HepG2 (cell line): ENCODE measurements around the gene BBLN. TPM values are rescaled to one million over a fixed set of nuclear protein-coding genes. Genes with fewer than 3 reads are reported as not detected.

Experiments used
- DPF2 ChIP-seq: sonication (generic); formaldehyde crosslinking; IDR thresholded peaks from 2 replicates; pipeline ENCODE4 v1.4.0; 2020; ENCODE audit warnings: mild to moderate bottlenecking, low read depth, missing genetic modification reagents, borderline replicate concordance
- EZH2 ChIP-seq: conservative IDR thresholded peaks from 2 replicates; pipeline ENCODE4 v1.6.1; 2012; ENCODE audit warnings: mild to moderate bottlenecking, low read depth, low read length, moderate library complexity
- FOXK1 ChIP-seq: sonication (generic); formaldehyde crosslinking; IDR thresholded peaks from 2 replicates; pipeline ENCODE4 v1.4.0; 2020; ENCODE audit warnings: low read depth, missing genetic modification reagents, borderline replicate concordance
- GLI4 ChIP-seq: sonication (generic); formaldehyde crosslinking; IDR thresholded peaks from 2 replicates; pipeline ENCODE4 v1.5.1; 2020; ENCODE audit warnings: missing genetic modification reagents, mild to moderate bottlenecking, moderate library complexity, borderline replicate concordance
- NCOA1 ChIP-seq: sonication (generic); formaldehyde crosslinking; IDR thresholded peaks from 2 replicates; pipeline ENCODE4 v1.9.0; 2021; ENCODE audit warnings: missing genetic modification reagents
- NR3C1 ChIP-seq: sonication (generic); formaldehyde crosslinking; IDR thresholded peaks from 2 replicates; pipeline ENCODE4 v1.4.0; 2020; ENCODE audit warnings: missing genetic modification reagents
- ONECUT2 ChIP-seq: sonication (generic); formaldehyde crosslinking; IDR thresholded peaks from 2 replicates; pipeline ENCODE4 v1.4.0; 2020; ENCODE audit warnings: missing genetic modification reagents
- PHF8 ChIP-seq: sonication (generic); formaldehyde crosslinking; IDR thresholded peaks from 2 replicates; pipeline ENCODE4 v1.5.0; 2020; ENCODE audit warnings: missing genetic modification reagents
- RORA ChIP-seq: sonication (generic); formaldehyde crosslinking; IDR thresholded peaks from 2 replicates; pipeline ENCODE4 v1.5.0; 2020; ENCODE audit warnings: mild to moderate bottlenecking, missing genetic modification reagents, moderate library complexity
- TBX2 ChIP-seq: sonication (generic); formaldehyde crosslinking; IDR thresholded peaks from 2 replicates; pipeline ENCODE4 v1.5.0; 2020; ENCODE audit warnings: missing genetic modification reagents, mild to moderate bottlenecking, borderline replicate concordance
- THAP11 ChIP-seq: IDR thresholded peaks from 2 replicates; pipeline ENCODE4 v1.6.1; 2016; ENCODE audit warnings: missing biosample characterization, missing genetic modification reagents
- TMF1 ChIP-seq: sonication (generic); formaldehyde crosslinking; IDR thresholded peaks from 2 replicates; pipeline ENCODE4 v1.8.1; 2022; ENCODE audit warnings: low read depth, missing genetic modification reagents
- U2AF1 ChIP-seq: fragments of 200-400 bp; formaldehyde crosslinking; optimal IDR thresholded peaks from 2 replicates; pipeline ENCODE3; 2017; ENCODE audit warnings: mild to moderate bottlenecking, low read depth, low read length
- ZBTB42 ChIP-seq: sonication (generic); formaldehyde crosslinking; IDR thresholded peaks from 2 replicates; pipeline ENCODE4 v1.5.0; 2020; ENCODE audit warnings: mild to moderate bottlenecking, missing genetic modification reagents
- ZNF446 ChIP-seq: sonication (generic); formaldehyde crosslinking; IDR thresholded peaks from 2 replicates; pipeline ENCODE4 v1.5.0; 2020; ENCODE audit warnings: mild to moderate bottlenecking, missing genetic modification reagents
- ZNF543 ChIP-seq: sonication (generic); formaldehyde crosslinking; IDR thresholded peaks from 2 replicates; pipeline ENCODE4 v1.4.0; 2020; ENCODE audit warnings: mild to moderate bottlenecking, missing genetic modification reagents
- ZNF598 ChIP-seq: sonication (generic); formaldehyde crosslinking; IDR thresholded peaks from 2 replicates; pipeline ENCODE4 v1.5.1; 2020; ENCODE audit warnings: mild to moderate bottlenecking, missing genetic modification reagents, borderline replicate concordance
- ZNF678 ChIP-seq: sonication (generic); formaldehyde crosslinking; IDR thresholded peaks from 2 replicates; pipeline ENCODE4 v1.4.0; 2020; ENCODE audit warnings: mild to moderate bottlenecking, missing genetic modification reagents
- ZNF768 ChIP-seq: sonication (generic); formaldehyde crosslinking; IDR thresholded peaks from 2 replicates; pipeline ENCODE4 v1.4.0; 2020; ENCODE audit warnings: missing genetic modification reagents
- ZNF788 ChIP-seq: sonication (generic); formaldehyde crosslinking; IDR thresholded peaks from 2 replicates; pipeline ENCODE4 v1.5.0; 2020; ENCODE audit warnings: mild to moderate bottlenecking, missing genetic modification reagents, borderline replicate concordance
- ZSCAN21 ChIP-seq: sonication (generic); formaldehyde crosslinking; IDR thresholded peaks from 2 replicates; pipeline ENCODE4 v1.8.0; 2022; ENCODE audit warnings: mild to moderate bottlenecking, missing genetic modification reagents, moderate library complexity, borderline replicate concordance
- polyA plus RNA-seq, 8 experiments: library from polyadenylated mRNA; depleted of rRNA in 3 of 8; stranded (reverse) in 7 of 8; unstranded in 1 of 8; fragments of >200 nt; fragmentation: Illumina TruSeq in 4 of 8; extraction: Trizol in 4 of 8; gene quantifications; 2 replicates each; pipeline versions ENCODE4 v1.2.1 to v1.2.3, GENCODE V29; 2011 to 2016; ENCODE audit warnings: low read depth in 4 of 8, missing spikeins in 1 of 8, mixed read lengths in 1 of 8; ENCODE audit not compliant: insufficient read depth in 1 of 8
- total RNA-seq, 5 experiments: library from RNA; depleted of rRNA; stranded (reverse); fragments of >200 nt; fragmentation: Illumina TruSeq; extraction: Trizol; gene quantifications; 2 replicates each; pipeline ENCODE4 v1.2.3, GENCODE V29; 2016; ENCODE audit warnings: low read depth in 1 of 5
- TF ChIP-seq, protein P1 (sequence below): sonication (generic); formaldehyde crosslinking; IDR thresholded peaks from 2 replicates; pipeline ENCODE4 v1.5.1; 2020; ENCODE audit warnings: mild to moderate bottlenecking, missing genetic modification reagents
- TF ChIP-seq, protein P2 (sequence below): sonication (generic); formaldehyde crosslinking; IDR thresholded peaks from 2 replicates; pipeline ENCODE4 v1.5.0; 2020; ENCODE audit warnings: mild to moderate bottlenecking, missing genetic modification reagents
- TF ChIP-seq, protein P3 (sequence below): IDR thresholded peaks from 2 replicates; pipeline ENCODE4 v1.6.1; 2016; ENCODE audit warnings: missing genetic modification reagents, missing compliant biosample characterization
- TF ChIP-seq, protein P4 (sequence below): sonication (generic); formaldehyde crosslinking; IDR thresholded peaks from 2 replicates; pipeline ENCODE4 v1.5.1; 2020; ENCODE audit warnings: missing genetic modification reagents, mild to moderate bottlenecking, borderline replicate concordance

BBLN gene
- total and polyA plus RNA-seq, 2 of the 13 experiments (the other 11 are each of a cell fraction or from before 2014, with no cell fraction given), result 27.6 to 33.1 TPM

DNA sequence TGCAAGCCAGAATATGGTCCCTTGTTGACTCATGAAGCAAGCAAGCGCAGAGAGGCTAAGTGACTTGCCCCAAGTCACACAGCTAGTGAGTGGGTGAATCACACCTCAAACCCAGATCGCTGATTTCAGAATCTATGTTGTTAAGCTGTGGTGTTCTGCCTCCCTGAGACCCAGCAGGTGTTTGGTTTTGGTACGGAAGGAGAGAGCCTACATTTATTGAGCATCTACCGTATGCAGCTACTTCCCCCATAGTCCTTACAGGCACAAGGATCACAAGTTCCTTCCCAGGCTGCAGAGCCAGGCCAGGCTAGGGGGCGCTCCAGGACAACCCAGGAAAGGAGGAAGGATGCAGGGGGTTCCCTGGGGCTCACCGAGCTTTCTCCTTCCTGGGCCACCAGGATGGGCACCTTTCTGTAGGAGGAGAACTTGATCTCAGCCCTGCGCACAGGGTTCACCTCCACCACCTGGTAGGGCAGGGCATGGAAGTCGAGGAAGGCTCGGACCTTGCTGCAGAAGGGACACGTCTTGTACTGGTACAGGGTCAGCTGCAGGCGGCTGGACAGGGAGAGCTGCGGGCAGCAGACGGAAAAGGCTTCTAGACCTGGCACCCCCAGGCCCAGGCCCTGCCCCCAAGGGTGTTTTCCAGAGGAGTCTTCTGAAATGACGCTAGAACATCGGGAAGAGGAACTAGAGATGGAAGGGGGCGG lies 35.0 kb upstream of the BBLN start (continued):
- TF ChIP-seq TBX2 (CRISPR knock-in tag) (no peak), ZNF768 (CRISPR knock-in tag) (peak; percentile 95), RORA (CRISPR knock-in tag) (no peak), EZH2 (no peak), ZNF788 (no peak), NR3C1 (CRISPR knock-in tag) (no peak), U2AF1 (no peak), TMF1 (CRISPR knock-in tag) (no peak), ZBTB42 (CRISPR knock-in tag) (no peak), DPF2 (CRISPR knock-in tag) (no peak), ZNF446 (CRISPR knock-in tag) (no peak), FOXK1 (CRISPR knock-in tag) (no peak), GLI4 (CRISPR knock-in tag) (no peak), THAP11 (CRISPR knock-in tag) (0 out of 2 replicates have a peak, but pooled peaks have one; percentile 18), ZSCAN21 (CRISPR knock-in tag) (no peak), ZNF598 (no peak), PHF8 (no peak), NCOA1 (CRISPR knock-in tag) (no peak), ZNF543 (no peak), ONECUT2 (no peak), ZNF678 (CRISPR knock-in tag) (no peak)
- TF ChIP-seq, protein P1, sequence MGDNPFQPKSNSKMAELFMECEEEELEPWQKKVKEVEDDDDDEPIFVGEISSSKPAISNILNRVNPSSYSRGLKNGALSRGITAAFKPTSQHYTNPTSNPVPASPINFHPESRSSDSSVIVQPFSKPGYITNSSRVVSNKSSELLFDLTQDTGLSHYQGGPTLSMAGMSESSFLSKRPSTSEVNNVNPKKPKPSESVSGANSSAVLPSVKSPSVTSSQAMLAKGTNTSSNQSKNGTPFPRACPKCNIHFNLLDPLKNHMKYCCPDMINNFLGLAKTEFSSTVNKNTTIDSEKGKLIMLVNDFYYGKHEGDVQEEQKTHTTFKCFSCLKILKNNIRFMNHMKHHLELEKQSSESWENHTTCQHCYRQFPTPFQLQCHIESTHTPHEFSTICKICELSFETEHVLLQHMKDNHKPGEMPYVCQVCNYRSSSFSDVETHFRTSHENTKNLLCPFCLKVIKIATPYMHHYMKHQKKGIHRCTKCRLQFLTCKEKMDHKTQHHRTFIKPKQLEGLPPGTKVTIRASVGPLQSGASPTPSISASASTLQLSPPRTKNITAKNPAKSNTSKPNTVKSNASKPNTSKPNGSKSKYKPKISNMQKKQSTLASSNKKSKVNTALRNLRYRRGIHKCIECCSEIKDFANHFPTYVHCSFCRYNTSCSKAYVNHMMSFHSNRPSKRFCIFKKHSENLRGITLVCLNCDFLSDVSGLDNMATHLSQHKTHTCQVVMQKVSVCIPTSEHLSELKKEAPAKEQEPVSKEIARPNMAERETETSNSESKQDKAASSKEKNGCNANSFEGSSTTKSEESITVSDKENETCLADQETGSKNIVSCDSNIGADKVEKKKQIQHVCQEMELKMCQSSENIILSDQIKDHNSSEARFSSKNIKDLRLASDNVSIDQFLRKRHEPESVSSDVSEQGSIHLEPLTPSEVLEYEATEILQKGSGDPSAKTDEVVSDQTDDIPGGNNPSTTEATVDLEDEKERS (CRISPR knock-in tag), result no peak
- TF ChIP-seq, protein P2, sequence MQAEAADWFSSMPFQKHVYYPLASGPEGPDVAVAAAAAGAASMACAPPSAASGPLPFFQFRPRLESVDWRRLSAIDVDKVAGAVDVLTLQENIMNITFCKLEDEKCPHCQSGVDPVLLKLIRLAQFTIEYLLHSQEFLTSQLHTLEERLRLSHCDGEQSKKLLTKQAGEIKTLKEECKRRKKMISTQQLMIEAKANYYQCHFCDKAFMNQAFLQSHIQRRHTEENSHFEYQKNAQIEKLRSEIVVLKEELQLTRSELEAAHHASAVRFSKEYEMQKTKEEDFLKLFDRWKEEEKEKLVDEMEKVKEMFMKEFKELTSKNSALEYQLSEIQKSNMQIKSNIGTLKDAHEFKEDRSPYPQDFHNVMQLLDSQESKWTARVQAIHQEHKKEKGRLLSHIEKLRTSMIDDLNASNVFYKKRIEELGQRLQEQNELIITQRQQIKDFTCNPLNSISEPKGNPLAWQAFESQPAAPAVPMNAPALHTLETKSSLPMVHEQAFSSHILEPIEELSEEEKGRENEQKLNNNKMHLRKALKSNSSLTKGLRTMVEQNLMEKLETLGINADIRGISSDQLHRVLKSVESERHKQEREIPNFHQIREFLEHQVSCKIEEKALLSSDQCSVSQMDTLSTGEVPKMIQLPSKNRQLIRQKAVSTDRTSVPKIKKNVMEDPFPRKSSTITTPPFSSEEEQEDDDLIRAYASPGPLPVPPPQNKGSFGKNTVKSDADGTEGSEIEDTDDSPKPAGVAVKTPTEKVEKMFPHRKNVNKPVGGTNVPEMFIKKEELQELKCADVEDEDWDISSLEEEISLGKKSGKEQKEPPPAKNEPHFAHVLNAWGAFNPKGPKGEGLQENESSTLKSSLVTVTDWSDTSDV (CRISPR knock-in tag), result no peak
- TF ChIP-seq, protein P3, sequence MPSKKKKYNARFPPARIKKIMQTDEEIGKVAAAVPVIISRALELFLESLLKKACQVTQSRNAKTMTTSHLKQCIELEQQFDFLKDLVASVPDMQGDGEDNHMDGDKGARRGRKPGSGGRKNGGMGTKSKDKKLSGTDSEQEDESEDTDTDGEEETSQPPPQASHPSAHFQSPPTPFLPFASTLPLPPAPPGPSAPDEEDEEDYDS (CRISPR knock-in tag), result no peak
- TF ChIP-seq, protein P4, sequence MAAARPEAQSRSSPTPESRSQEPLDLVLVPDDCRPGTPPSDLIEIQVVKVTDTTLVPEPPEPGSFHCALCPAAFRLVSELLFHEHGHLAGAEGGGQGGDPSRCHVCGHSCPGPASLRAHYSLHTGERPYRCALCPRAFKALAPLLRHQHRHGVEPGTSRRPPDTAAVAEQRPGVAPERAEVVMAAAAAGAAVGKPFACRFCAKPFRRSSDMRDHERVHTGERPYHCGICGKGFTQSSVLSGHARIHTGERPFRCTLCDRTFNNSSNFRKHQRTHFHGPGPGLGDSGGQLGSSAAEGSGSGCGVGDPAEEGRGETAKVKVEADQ (CRISPR knock-in tag), result no peak
